Neural cell (in vitro differentiated cells): ENCODE results near the gene COPA. TPM values are rescaled to one million over a fixed set of nuclear protein-coding genes. Genes with fewer than 3 reads are reported as not detected.

ENCODE experiments used
- H2AFZ ChIP-seq: fragments of 200-600, 300-800 bp; sonication (generic), shearing (Covaris generic); 2 replicates; pipeline ENCODE4 v1.6.0; 2014; ENCODE audit warnings: low read depth, mild to moderate bottlenecking, antibody characterized with exemption, low read length, moderate library complexity
- H3F3A ChIP-seq: fragments of 200-600 bp; shearing (Covaris generic); 2 replicates; pipeline ENCODE4 v1.6.1; 2016; ENCODE audit warnings: mild to moderate bottlenecking, moderate library complexity, mixed read lengths, antibody characterized with exemption, low read length; ENCODE audit not compliant: insufficient read depth, poor library complexity, severe bottlenecking
- H3K27ac ChIP-seq: fragments of 200-600, 300-800 bp; sonication (generic), shearing (Covaris generic); 2 replicates; pipeline ENCODE4 v1.5.1; 2014; ENCODE audit warnings: mild to moderate bottlenecking, low read length, moderate library complexity
- H3K27me3 ChIP-seq: fragments of 300-800, 200-600 bp; sonication (generic), shearing (Covaris generic); 2 replicates; pipeline ENCODE4 v1.6.0; 2014; ENCODE audit warnings: mild to moderate bottlenecking, low read depth, low read length, moderate library complexity; ENCODE audit not compliant: insufficient read depth
- H3K36me3 ChIP-seq: fragments of 300-800, 200-600 bp; sonication (generic), shearing (Covaris generic); 2 replicates; pipeline ENCODE4 v1.5.1; 2014; ENCODE audit warnings: mild to moderate bottlenecking, antibody characterized with exemption, low read length, moderate library complexity; ENCODE audit not compliant: insufficient read depth
- H3K4me2 ChIP-seq: fragments of 300-800, 200-600 bp; sonication (generic), shearing (Covaris generic); 2 replicates; pipeline ENCODE4 v1.6.0; 2014; ENCODE audit warnings: mild to moderate bottlenecking, low read length
- H3K4me3 ChIP-seq: fragments of 300-800, 200-600 bp; sonication (generic), shearing (Covaris generic); 2 replicates; pipeline ENCODE4 v1.5.1; 2014; ENCODE audit warnings: mild to moderate bottlenecking, low read length, moderate library complexity
- H3K79me2 ChIP-seq: fragments of 200-600 bp; shearing (Covaris generic); replicated peaks from 2 replicates; pipeline ENCODE4 v1.6.0; 2014; ENCODE audit warnings: mild to moderate bottlenecking, low read length, moderate library complexity; ENCODE audit not compliant: insufficient read depth
- H3K9ac ChIP-seq: fragments of 300-800, 200-600 bp; sonication (generic), shearing (Covaris generic); 2 replicates; pipeline ENCODE4 v1.6.1; 2016; ENCODE audit warnings: mild to moderate bottlenecking, low read length, mixed read lengths
- H3K9me2 ChIP-seq: fragments of 200-600 bp; shearing (Covaris generic); 2 replicates; pipeline ENCODE4 v1.6.1; 2016; ENCODE audit warnings: mild to moderate bottlenecking, low read length, mixed read lengths; ENCODE audit not compliant: insufficient read depth
- H3K9me3 ChIP-seq: fragments of 200-600, 300-800 bp; sonication (generic), shearing (Covaris generic); 2 replicates; pipeline ENCODE4 v1.6.1; 2016; ENCODE audit warnings: mild to moderate bottlenecking, mixed run types, low read length, moderate library complexity, mixed read lengths
- H4K20me1 ChIP-seq: fragments of 200-600 bp; shearing (Covaris generic); 2 replicates; pipeline ENCODE4 v1.6.1; 2016; ENCODE audit warnings: mild to moderate bottlenecking, mixed run types; ENCODE audit not compliant: insufficient read depth
- CTCF ChIP-seq: fragments of 450-650 bp; IDR thresholded peaks from 2 replicates; pipeline ENCODE4 v1.5.1; 2014; ENCODE audit warnings: antibody characterized with exemption, mild to moderate bottlenecking, moderate library complexity; ENCODE audit not compliant: poor library complexity, severe bottlenecking
- EP300 ChIP-seq: fragments of 450-650 bp; conservative IDR thresholded peaks from 2 replicates; pipeline ENCODE4 v1.6.1; 2014; ENCODE audit warnings: antibody characterized with exemption, mild to moderate bottlenecking, moderate library complexity; ENCODE audit not compliant: poor library complexity, severe bottlenecking
- EZH2 ChIP-seq: fragments of 200-600, 300-800 bp; shearing (Covaris generic), sonication (generic); IDR thresholded peaks from 2 replicates; pipeline ENCODE4 v1.6.1; 2014; ENCODE audit warnings: antibody characterized with exemption, low read length, borderline replicate concordance, mild to moderate bottlenecking; ENCODE audit not compliant: insufficient read depth, poor library complexity, severe bottlenecking
- MXI1 ChIP-seq: fragments of 450-650 bp; conservative IDR thresholded peaks from 2 replicates; pipeline ENCODE4 v1.6.1; 2014; ENCODE audit warnings: antibody characterized with exemption, mild to moderate bottlenecking; ENCODE audit not compliant: poor library complexity, severe bottlenecking
- RAD21 ChIP-seq: fragments of 450-650 bp; conservative IDR thresholded peaks from 2 replicates; pipeline ENCODE4 v1.6.1; 2014; ENCODE audit warnings: antibody characterized with exemption, mild to moderate bottlenecking, moderate library complexity
- REST ChIP-seq: IDR thresholded peaks from 2 replicates; pipeline ENCODE4 v1.6.1; 2012; ENCODE audit warnings: borderline replicate concordance
- SMC3 ChIP-seq: fragments of 450-650 bp; conservative IDR thresholded peaks from 2 replicates; pipeline ENCODE4 v1.6.1; 2014; ENCODE audit warnings: antibody characterized with exemption, mild to moderate bottlenecking, moderate library complexity; ENCODE audit not compliant: poor library complexity
- TAF1 ChIP-seq: IDR thresholded peaks from 2 replicates; pipeline ENCODE4 v1.6.1; 2012; ENCODE audit warnings: low read depth
- polyA plus RNA-seq: library from polyadenylated mRNA; depleted of rRNA; stranded (reverse); fragments of >200 nt; gene quantifications from 2 replicates; pipeline ENCODE4 v1.2.3, GENCODE V29; 2014

Gene COPA
- polyA plus RNA-seq, 1 donor from 2014 or later: 75.0 TPM

GRCh38 chr1:160367516-160367900 is 24.5 kb upstream of the COPA start:
- Histone ChIP-seq H3K36me3 (no peaks in the 10 kb centered on the region), H3K4me3 (no peak overlapping the region), H3K9me2 (no peaks in the 10 kb centered on the region)

GRCh38 chr1:160366731-160367515 is 23.9 kb upstream of the COPA start, which contains the start of gene NHLH1:
TSS of gene NHLH1 (plus strand) at chr1:160367071. CDS start at chr1:160370732, 3,661 bp downstream.
- no peaks in the 10 kb centered on the region for H3K79me2 ChIP-seq
- no peak within 1 kb of the TSS for H3K4me3 ChIP-seq
- no peak within 1 kb of the TSS for H3K9ac ChIP-seq
- H3K27me3 ChIP-seq: no peaks in the 10 kb centered on the region
- H4K20me1 ChIP-seq: no peaks in the 10 kb centered on the region
- H2AFZ ChIP-seq: no peak within 1 kb of the TSS
- no peaks in the 10 kb centered on the region for H3F3A ChIP-seq
- no peak within 1 kb of the TSS for H3K27ac ChIP-seq
- H3K9me3 ChIP-seq: no peaks in the 10 kb centered on the region
- H3K9me2 ChIP-seq: no peaks in the 10 kb centered on the region
- H3K36me3 ChIP-seq: no peaks in the 10 kb centered on the region
- H3K4me2 ChIP-seq: no peak within 1 kb of the TSS
- TF ChIP-seq EZH2: no peak
- TF ChIP-seq REST: no peak
- no peak for TF ChIP-seq RAD21
- no peak for TF ChIP-seq CTCF
- no peak for TF ChIP-seq TAF1
- TF ChIP-seq MXI1: no peak

More at GRCh38 chr1:160367516-160367900, 24.5 kb upstream of the COPA start:
- no peak for TF ChIP-seq EP300
- no peak for TF ChIP-seq SMC3
- no peak for TF ChIP-seq CTCF
- no peak for TF ChIP-seq REST
- TF ChIP-seq TAF1: no peak
- no peak overlapping the region for H3K4me2 ChIP-seq
- H2AFZ ChIP-seq: no peak overlapping the region
- H4K20me1 ChIP-seq: no peaks in the 10 kb centered on the region
- H3K9ac ChIP-seq: no peak overlapping the region
- H3K9me3 ChIP-seq: no peaks in the 10 kb centered on the region
- no peaks in the 10 kb centered on the region for H3K27me3 ChIP-seq
- H3K27ac ChIP-seq: no peak overlapping the region
- H3K79me2 ChIP-seq: no peaks in the 10 kb centered on the region
- no peaks in the 10 kb centered on the region for H3F3A ChIP-seq
